GM21825 (cell line): Measurements from ENCODE around the gene SPDYC.

Experiments
- ATAC-seq: cut with Tn5 transposase; IDR thresholded peaks from one replicate; pipeline ENCODE4 v1.9.1; 2021; ENCODE audit warnings: mild to moderate bottlenecking, moderate library complexity; ENCODE audit not compliant: unreplicated experiment

Gene SPDYC, protein sequence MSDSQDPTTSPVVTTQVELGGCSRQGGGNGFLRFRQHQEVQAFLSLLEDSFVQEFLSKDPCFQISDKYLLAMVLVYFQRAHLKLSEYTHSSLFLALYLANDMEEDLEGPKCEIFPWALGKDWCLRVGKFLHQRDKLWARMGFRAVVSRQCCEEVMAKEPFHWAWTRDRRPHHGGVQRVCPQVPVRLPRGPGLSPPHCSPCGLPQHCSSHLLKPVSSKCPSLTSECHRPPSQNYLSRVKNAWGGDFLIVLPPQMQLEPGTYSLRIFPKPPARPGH

GRCh38 chr11:65170058-65170534 lies at the start of gene SPDYC:
Gene SPDYC (plus strand): TSS chr11:65170233. CDS start chr11:65171358, 1,125 bp downstream.
- ATAC-seq, result no peak

GRCh38 chr11:65120831-65121230 lies 49.2 kb upstream of the SPDYC start:
- ATAC-seq, result no peak

GRCh38 chr11:65121447-65121864 lies 48.6 kb upstream of the SPDYC start:
- no peak for ATAC-seq

DNA sequence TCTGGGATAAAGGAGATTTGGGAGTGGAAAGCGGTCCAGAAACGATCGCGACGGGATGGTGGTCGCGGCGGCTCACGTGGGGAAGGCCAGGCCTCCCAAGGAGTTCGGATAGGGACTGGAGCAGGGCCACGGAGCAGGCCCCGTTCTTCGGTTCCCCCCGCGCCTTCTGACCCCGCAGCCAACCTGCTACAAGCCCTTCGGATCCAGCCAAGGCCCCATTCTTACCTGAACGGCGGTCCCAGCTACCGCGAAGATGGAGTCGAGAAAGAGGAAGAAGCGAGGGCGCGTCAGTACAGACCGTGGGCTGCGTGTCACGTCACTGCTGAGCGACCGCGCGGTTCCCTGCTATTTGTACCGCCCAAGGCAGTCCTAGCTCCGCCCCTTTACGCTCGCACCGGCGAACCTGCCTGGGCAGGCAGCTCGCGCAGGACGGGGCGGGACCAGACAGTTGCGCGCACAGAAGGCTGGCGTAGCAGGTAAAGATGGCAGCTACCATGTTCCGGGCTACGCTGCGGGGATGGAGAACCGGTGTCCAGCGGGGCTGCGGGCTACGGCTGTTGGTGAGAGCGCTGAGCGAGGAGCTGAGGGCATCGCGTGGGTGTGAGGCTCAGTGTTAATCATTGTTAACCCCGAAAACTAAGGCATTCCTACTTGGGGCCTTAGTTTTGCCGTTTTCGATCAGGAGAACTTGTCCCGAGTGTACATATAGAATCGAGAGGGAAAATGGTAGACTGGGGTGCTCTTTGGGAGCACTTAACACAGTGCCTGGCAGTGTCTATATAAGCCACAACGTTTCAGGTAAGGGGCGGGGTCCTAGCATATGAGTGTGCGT lies 48.0 kb upstream of the SPDYC start, which contains the start of the genes FAU and MRPL49:
TSS of gene FAU (minus strand) at position 270 of the 832 bp plus-strand sequence. CDS start 321 bp downstream, outside the sequence.
TSS of gene MRPL49 (plus strand) at position 457 of the 832 bp plus-strand sequence. CDS start at position 483, 26 bp downstream.
- peak; percentile 63 for ATAC-seq

GRCh38 chr11:65124480-65125196 lies 45.4 kb upstream of the SPDYC start:
- no peak for ATAC-seq

DNA sequence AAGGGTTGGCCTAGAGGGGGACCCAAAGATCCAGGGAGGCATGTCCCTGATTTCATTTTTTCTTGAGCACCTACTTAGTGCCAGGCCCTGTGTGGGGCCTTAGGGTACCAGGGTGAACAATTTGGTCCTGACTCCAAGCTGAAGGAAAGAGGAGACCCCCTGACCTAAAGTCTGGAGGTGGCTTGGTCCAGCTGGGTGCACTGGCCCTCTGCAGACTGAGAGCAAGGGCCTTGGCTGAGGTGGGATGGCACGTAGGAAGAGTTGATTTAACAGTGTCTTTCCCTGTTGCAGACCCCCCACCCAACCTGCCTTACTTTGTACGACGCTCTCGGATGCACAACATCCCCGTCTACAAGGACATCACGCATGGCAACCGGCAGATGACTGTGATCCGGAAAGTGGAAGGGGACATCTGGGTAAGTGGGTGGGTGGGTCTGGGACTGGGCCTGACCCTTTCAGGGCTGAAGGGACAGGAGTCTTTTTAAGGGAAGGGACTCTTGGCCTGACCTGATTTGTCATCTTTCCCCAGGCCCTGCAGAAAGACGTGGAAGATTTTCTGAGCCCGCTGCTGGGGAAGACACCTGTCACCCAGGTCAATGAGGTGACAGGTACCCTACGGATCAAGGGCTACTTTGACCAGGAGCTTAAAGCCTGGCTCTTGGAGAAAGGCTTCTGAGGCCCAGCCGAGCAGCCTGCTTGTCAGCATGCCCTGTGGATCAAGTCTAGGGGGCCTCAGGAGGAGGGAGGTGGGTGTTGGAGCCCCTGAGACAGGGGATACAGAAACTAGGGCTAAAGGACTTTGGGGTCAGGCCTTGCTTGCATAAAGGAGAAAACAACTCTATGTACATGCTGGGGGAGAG lies 44.6 kb upstream of the SPDYC start:
- ATAC-seq, result no peak

GRCh38 chr11:65126624-65127274 lies 43.3 kb upstream of the SPDYC start:
- ATAC-seq, result no peak

DNA sequence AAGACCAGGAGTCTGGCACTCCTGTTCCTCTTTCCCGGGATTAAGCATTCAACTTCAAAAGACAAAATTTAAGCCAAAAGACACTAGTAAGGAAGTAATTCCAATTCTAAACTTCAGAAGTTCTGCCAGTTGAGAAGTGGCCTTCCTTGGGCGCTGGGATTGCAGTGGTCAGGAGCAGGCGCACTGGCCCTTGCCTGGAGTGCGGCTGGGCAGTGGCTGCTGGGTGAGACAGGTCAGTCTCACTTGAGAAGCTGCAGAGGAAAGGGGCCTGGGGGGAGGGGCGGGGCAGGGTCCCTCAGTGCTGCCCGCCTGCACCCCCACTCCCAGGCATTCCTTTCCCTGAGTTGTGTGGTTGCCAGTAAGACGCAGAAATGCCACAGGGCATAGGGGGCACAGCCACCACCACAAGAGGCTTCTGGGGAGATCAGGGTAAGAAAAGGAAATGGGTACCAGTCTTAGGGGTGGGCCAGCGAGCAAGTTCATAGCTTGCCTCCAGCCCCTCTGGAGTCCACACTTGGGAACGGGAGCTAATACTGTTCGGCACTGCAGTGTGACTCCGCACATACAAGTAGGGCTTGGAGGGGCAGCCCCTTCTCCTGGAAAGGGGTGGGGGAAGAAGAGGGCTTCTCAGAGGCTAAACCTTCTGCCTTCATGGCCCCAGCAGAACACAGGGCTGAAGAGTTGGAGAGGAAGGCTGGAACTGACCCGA lies 42.4 kb upstream of the SPDYC start:
- ATAC-seq, result no peak

GRCh38 chr11:65128182-65129145 lies 41.6 kb upstream of the SPDYC start:
- no peak for ATAC-seq

DNA sequence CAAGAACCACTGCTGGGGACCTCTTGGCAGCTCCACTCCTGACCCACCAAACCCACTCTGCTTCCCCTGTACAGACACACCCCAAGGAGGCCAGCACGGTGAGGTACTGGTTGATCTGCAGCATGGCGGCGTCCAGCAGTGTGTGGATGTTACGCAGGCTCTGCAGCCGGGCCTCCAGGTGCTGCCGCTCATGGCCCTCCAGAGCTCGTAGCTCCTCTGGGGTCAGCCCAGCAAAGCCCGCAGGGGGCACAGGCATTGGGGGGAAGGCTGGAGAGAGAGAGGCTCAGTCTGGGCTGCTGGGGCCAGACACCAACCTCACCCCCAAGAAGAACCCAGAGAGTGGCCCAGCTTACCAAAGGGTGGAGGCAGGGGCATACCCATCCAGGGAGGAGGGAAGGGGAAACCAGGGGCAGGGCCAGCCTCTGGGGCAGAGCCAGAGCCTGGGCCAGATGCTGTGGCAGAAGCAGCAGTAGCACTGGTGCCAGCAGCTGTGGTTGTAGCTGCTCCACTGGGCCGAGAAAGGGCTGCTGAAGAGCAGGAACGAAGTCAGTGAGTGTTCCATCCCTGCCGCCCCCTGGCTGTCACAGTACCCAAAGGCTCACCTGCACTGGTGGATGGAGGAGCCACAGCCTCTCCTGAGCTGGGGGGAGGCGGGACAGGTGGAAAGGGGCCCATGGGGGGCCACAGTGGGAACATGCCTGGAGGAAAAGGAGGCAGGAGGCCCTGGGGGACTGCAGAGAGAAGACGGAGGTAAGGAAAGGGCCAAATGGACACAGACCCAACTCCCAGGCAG lies 40.2 kb upstream of the SPDYC start:
- ATAC-seq, result no peak

- no peak for ATAC-seq
Measured at GRCh38 chr11:65130631-65131416, 39.2 kb upstream of the SPDYC start.

- ATAC-seq, result no peak
Measured at GRCh38 chr11:65131417-65131776, 38.6 kb upstream of the SPDYC start.

DNA sequence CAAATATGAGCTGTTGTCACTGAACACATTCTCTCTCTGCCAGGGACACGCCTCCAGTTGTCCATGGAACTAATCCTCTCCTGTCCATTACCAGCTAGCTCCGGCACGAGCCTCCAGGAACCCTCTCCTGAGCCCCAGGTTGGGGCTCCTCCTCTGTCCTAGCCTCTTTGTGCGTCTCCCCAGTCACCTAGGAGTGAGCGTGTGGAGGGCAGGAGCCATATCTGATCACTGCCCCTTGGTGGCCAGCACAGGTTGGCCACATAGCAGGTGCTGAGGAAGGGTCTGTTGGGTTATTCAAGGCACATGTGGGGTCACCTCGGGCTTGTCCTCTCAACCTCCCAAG lies 38.2 kb upstream of the SPDYC start:
- no peak for ATAC-seq

DNA sequence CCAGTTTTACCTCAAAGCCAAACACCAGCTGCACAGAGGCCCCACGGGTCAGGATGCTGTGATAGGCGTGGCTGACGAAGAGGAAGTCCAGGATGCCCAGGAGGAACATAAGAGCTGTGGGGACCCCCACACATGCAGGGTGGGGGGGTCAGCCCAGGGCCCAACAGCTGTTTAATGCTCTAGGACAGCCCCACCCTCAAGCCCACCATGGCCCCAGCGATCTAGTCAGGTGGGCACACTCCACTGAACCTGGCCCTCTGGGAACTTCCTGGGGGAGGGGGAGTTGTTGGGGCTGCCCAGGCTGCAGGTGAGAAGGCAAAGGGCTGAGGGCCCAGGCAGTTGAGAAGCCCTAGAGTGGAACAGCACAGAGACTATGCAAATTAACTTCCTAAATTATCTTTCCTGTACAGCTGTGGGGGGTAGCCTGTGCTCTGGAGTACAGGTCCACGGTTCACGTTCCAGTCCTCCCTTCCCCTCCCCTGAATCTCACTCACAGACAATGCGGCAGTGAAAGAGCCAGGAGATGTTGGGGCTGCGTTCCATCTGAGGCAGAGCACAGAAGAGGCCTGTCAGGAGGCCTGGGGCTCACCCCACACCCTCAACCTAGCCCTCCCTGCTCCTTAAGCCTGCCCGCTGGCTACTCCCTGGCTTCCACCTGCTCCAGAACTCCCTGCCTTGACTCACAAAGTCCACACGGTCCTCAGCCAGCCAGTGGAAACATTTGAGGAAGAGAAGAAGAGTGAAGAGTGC lies 37.6 kb upstream of the SPDYC start:
- peak; percentile 35 for ATAC-seq

GRCh38 chr11:65132988-65133700 lies 36.9 kb upstream of the SPDYC start:
- no peak for ATAC-seq
